Globus pallidus (tissue), 1 donor: ENCODE data around the gene CLEC4G.
"Not testable (repeated sequence)": the region's sequence is repeated elsewhere in the genome, so short reads cannot be mapped to it uniquely, and the experiment has no call there.

ENCODE experiments used
- DNase-seq: peaks from one replicate; pipeline ENCODE4 v3.0.0-alpha.2; 2015; ENCODE audit warnings: low spot score

CLEC4G gene

DNA sequence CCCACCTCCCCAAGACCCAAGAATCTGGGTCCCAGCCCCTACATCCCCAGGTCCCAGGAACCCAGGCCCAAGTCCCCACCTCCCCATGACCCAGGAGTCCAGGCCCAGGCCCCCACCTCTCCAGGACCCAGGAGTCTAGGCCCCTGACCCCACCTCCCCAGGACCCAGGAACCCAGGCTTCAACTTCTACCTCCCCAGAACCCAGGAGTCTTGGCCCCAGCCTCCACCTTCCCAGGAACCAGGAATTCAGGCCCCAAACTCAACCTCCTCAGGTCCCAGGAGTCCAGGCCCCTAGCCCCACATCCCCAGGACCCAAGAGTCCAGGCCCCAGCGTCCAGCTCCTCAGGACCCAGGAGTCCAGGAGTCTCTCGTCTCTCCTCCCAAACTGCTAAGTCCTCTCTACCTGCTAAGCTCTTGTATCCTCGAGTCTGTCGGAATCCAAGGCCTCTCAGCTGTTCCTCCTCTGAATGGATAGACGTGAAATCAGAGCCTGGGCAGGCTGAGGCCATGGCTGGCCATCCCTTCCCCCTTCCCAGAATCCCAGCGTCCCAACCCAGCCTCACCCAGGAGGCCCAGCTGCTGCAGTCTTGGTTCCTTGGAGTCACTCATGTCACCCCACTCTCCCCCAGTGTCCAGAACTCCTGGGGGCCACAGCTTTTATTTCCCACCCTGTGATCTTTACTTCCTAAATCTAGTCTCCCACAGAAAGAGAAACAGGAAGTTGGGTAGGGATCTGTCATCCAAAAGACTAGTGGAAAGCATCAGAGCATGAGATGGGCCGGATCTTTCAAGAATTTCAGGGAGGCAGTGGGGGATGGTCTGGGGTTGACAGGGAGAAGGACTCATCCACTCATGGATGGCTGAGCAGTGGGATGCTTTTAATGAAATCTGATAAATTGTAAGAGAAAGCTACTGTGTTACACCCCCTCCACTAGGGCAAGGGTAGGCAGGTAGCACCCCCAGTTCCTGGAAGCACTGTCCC is 15.3 kb upstream of the CLEC4G start, which contains the start of gene CD209:
CD209 (minus strand) TSS at position 632 of the 982 bp plus-strand sequence; CDS start at position 609, 23 bp downstream.
- no peak for DNase-seq

- not testable (repeated sequence) for DNase-seq
These were observed 14.4 kb upstream of the CLEC4G start for GRCh38 chr19:7746306-7746705.

DNA sequence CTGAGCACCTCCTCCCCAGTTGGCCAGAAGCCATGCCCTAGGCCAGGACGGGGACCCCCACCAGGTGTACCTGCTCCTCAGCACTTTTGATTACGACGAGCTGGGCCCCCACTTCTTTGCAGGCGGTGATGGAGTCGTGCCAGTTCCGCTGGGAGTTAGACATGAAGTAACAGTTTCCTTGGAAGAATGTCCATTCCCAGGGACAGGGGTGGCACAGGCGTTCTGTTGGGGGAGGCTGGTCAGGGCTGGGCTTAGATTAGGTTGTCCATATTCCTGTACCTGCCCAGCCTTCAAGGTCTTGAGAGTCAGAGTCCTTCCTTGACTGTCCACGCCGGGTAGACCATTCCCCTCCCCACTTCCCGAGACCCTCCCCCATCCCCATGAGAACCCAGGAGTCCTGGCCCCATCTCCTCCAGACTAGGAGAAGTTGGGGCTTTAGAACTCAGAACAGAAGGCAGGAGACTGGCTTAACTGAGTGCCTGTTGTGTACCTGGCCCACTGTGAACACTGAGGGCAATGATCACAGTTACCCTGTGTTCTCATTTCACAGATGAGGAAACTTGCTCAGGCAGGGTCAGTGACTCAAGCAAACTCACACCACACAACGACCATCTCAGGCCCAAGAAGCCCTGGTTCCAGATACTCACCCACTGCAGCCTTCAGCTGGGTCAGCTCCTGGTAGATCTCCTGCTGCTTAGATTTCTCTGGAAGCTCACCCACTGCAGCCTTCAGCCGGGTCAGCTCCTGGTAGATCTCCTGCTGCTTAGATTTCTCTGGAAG is 13.2 kb upstream of the CLEC4G start:
- DNase-seq: no peak

DNA sequence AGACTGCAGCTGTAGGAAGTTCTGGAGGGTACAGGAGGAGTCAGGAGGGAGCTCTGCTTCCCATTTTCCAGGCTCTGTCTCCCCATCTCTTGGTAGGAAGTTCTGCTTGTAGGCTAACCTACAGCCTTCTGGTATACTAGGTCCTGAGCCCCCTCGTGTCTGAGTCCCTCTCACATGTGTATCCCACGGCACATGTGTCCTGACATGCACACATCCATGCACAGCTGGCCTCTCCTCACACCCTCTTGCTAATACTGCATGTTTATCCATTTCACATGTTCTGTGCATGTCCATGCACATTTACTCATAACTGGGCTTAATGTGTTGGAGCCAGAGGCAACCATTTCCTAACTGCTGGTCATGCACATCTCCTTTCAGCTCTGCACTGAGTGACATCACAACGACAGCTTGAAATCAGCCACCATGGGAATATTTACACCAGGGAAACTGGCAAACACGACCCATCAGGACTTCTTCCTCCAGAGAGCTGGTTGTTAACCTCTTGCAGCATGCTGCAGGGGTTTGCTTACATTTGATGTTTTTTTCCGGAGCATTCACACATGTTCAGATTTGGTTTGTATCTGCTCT is 12.4 kb upstream of the CLEC4G start:
- no peak for DNase-seq

GRCh38 chr19:7743425-7743841 is 11.5 kb upstream of the CLEC4G start:
- no peak for DNase-seq

DNA sequence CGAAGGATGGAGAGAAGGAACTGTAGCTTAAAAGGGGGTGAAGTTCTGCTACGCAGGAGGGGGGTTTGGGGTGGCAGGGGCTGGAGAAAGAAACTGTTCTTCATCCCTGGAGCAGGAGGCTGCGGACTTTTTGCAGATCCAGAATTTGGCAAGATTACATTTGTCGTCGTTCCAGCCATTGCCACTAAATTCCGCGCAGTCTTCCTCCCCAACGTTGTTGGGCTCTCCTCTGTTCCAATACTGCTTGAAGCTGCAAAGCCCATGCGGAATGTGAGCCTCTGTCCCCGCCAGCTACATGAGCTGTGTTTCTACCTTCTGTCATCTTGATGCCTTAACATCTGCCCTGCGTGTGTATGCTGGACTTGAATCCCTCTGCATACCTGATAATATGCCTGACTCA is 11.1 kb upstream of the CLEC4G start:
- DNase-seq: no peak

- DNase-seq: no peak
These were observed 10.7 kb upstream of the CLEC4G start for GRCh38 chr19:7742575-7742974.

DNA sequence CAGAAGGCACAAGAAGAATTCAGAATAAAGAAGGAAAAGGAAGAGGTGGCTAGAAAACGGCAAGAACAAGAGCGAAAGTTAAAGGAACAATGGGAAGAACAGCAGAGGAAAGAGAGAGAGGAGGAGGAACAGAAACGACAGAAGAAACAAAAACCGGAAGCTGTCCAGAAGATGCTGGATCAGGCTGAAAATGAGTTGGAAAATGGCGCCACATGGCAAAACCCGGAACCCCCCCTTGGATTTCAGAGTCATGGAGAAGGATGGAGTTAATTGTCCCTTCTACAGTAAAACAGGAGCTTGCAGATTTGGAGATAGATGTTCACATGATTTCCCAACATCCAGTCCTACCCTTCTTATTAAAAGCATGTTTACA is 8.8 kb upstream of the CLEC4G start:
- no peak for DNase-seq

GRCh38 chr19:7739801-7740681 is 8.1 kb upstream of the CLEC4G start:
- DNase-seq: no peak

DNA sequence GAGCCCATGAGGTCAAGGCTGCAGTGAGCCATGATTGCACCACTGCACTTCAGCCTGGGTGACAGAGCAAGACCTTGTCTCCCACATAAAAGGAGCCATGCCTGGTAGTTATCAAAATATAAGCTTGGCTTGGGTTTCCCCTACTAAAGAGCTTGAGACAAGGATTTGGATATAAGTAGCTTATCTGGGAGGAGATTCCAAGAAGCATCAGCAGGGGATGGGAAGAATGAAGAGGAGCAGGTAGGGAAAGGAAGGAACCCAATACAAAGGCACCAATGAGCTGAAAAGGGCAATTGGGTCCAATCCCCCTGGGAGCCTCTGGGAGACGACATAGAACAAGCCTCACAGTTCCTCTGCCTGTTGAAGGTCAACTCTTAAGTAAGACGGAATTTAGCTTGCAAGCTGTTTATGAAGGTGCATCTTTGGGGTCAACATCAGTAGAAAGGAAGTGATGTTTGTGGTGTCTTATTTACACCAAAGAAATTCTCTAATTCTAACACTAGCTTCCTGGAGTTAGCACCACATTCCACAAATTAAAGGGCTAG is 7.4 kb upstream of the CLEC4G start:
- DNase-seq: no peak

GRCh38 chr19:7738023-7738422 is 6.1 kb upstream of the CLEC4G start:
- DNase-seq: no peak

DNA sequence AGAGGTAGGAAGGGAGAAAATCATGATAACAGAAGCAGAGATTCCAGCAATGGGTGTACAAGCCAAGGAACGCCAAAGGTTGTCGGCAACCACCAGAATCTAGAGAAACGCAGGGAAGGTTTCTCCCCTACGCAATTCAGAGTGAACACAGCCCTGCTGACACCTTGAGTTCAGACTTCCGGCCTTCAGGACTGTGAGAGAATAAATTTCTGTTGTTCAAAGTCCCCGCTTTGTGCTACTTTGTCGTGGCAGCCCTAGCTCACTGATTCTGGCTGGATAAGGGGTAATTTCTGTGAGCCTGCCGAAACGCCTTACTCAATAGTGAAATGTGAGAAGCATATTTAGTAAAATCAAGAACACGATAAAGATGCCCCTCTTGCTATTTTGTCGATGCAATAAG is 5.3 kb upstream of the CLEC4G start:
- no peak for DNase-seq

- no peak for DNase-seq
These were observed 4.2 kb upstream of the CLEC4G start for GRCh38 chr19:7736148-7736547.

DNA sequence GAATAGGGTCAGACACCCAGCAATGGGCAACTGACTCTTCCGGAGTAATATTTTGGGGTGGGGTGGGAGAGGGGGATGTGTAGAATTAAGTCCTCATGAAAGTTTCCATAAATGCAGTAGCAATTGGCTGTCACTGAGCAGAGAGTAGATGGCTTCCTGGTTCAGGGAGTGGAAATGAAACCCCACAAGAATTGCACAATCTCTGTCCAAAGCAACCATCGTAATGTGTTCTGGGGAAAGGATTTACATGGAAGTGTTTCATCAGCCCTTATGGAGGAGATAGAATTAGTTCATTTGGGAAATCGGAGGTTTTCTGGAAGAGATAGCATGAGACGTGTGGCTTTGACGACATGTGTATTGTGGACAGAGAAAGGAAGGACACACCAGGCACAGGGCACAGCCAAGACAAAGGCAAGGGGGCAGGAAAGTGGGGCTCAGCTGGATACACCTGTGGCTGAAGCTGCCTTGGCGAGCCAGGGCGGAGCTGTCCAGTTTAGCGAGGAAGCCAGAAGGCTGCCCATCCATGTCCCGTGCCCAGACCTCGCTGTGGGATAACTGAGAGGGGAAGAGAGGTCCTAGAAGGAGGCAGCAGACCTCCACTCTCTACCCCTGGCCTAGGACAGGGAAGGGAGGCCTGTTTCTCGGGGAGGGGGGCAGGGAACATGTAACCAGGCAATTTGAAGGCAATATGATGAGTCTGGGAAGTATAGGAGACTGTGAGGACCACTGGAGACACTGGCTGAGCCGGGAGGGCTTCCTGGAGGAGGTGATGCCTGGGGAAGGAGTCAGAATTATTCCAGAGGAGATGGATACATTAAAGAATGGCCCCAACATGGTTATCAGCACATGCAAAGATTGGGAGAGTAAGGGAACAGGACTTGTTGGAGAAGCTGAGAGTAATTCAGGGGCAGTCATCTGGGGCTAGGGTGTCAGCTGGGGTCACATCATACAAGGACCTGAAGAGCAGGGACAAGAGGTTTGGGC is 2.6 kb upstream of the CLEC4G start:
- peak; percentile 21 for DNase-seq

GRCh38 chr19:7733376-7733775 is 1.5 kb upstream of the CLEC4G start:
- no peak for DNase-seq

DNA sequence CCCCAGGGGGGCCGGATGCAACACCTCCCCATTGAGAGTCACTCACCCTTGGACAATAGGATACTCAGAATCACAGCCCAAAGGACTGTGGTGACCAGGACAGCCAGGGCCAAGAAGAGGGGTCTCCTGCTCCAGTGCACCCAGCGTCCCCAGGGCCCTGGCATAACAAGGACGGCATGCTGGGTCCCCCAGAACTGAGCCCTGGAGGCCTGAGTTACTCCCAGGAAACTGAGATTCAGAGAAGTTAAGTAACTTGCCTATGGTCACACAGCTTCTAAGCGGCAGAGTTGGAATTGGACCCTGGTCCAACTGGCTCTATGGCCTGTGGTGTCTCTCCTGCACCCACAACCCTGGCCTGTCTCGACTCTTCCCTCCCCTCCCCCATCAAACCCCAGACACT is 295 bp downstream of the CLEC4G start:
- no peak for DNase-seq

DNA sequence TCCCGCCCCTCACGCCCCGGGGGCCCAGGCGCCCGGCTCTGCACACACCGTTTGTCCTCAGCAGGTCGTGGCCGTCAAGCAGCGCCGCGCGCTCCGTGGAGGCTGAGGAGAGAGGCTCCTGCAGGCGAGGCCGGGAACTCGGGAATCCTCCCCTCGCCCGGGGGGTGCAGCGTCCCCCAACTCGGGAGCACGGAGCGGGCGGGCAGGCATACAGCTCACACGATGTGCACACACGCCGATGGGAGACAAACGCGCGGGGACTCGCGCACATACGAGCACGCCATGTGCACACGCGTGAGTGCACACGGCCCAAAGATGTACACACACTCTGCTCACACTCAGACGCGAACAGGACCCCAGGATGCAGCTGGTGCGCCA is 703 bp downstream of the CLEC4G start:
- no peak for DNase-seq

DNA sequence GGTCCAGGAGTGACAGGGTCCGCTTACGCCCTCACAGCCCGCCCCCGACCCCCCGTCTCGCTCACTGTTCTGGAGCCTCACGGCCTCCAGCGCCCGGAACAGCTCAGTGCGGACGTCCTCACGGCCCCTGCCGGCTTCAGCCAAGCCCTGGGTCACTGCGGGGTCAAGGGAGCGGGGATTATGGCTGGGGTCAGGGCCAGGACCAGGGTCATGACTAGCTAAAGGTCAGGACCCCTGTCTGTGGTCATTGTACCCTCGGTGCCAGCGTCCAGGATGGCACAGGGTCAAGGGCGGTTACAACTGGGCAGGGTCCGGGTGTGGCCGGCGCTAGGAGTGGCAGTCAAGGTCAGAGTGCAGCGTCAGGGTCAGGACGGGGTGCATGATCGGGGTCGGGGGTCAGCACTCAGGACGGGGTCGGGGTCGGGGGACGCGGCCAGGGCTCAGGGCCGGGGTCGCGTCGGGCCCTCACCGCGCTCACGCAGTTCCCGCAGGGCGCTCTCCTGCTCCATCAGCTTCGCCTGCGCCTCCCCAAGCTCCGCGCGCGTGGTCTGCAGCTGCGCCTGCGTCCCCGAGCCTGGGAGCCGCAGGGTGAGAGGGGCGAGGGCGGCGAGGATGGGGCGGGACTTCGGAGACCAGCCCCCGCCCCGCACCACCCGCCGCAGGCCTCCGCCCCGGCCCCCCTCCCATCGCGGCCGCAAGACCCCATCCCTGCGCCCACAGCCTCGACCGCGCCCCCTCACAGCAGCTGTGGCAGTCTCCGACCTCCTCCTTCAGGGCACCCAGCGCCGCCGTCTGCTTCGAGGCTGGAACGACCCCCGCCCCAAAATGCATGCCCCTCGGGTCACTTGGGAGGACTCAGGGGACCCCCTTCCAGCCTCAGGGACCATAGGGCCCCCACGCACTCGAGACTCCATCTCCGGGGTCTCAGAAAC is 1.4 kb downstream of the CLEC4G start:
- DNase-seq: no peak

DNA sequence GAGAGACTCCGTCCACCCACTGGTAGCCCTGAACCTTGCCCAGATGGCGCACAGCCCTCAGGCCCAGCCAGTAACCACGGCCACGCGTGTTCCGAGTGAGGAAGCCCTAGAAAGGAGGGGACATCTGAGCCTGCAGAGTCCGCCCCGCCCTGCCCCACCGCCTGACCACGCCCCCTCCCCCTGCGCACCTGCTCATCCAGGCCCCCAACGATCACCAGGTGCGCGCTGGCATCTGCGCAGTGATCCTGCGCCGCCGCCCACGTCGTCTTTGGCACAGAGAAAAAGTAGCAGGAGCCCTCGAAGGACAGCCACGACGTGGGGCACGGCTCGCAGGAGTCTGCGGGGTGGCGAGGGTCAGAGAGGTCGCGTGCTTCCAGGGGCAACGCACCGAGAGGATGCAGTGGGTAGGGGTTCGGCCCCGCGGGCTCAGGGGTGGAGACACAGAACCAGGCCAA is 2.1 kb downstream of the CLEC4G start:
- no peak for DNase-seq
